IMR-90 (cell line): ENCODE measurements around the gene CAVIN1. TPM values are rescaled to one million over a fixed set of nuclear protein-coding genes. Genes with fewer than 3 reads are reported as not detected.

Experiments
- ATAC-seq: fragments of 200-7000 bp; cut with Tn5 transposase; 2 replicates; pipeline ENCODE4 v1.9.1; 2020; ENCODE audit warnings: low read depth, mild to moderate bottlenecking, moderate library complexity
- BruUV-seq: library from RNA; stranded (reverse); fragments of 400-500 nt; replicated peaks from 2 replicates; lab custom pipeline; 2021; lab: Mats Ljungman, UMichigan
- CTCF ChIA-PET: fragments of 300-600 bp; formaldehyde crosslinking; extraction: SDS; loops from one replicate; lab custom pipeline; 2021; ENCODE audit warnings: antibody characterized with exemption; lab: Yijun Ruan, JAX
- POLR2A ChIA-PET: fragments of 300-600 bp; sonication (Branson Sonifier 250); formaldehyde crosslinking; loops from one replicate; lab custom pipeline; 2022; ENCODE audit warnings: antibody characterized with exemption; ENCODE audit not compliant: unreplicated experiment; lab: Charles Lee
- DNase-seq: peaks from one replicate; pipeline ENCODE4 v3.0.0; 2013
- H2AFZ ChIP-seq: replicated peaks from 2 replicates; pipeline ENCODE3; 2013; ENCODE audit warnings: low read length, mild to moderate bottlenecking; ENCODE audit not compliant: poor library complexity
- H2AK5ac ChIP-seq: 2 replicates; pipeline ENCODE4 v1.6.1; 2013; ENCODE audit warnings: low read depth, low read length, inconsistent platforms
- H2AK9ac ChIP-seq: replicated peaks from 2 replicates; pipeline ENCODE3; 2013; ENCODE audit warnings: mild to moderate bottlenecking, low read depth, low read length, moderate library complexity; ENCODE audit not compliant: poor library complexity
- H2BK120ac ChIP-seq: 2 replicates; pipeline ENCODE4 v1.6.1; 2013; ENCODE audit warnings: low read depth, low read length, inconsistent platforms
- H2BK15ac ChIP-seq: 3 replicates; pipeline ENCODE4 v1.6.1; 2013; ENCODE audit warnings: low read depth, low read length, inconsistent platforms
- H2BK20ac ChIP-seq: 2 replicates; pipeline ENCODE4 v1.6.1; 2013; ENCODE audit warnings: low read depth, mild to moderate bottlenecking, inconsistent platforms, low read length, moderate library complexity
- H2BK5ac ChIP-seq: 2 replicates; pipeline ENCODE4 v1.6.1; 2013; ENCODE audit warnings: mild to moderate bottlenecking, low read depth, low read length, inconsistent platforms; ENCODE audit not compliant: poor library complexity, severe bottlenecking
- H3K14ac ChIP-seq: replicated peaks from 2 replicates; pipeline ENCODE4 v1.6.1; 2013; ENCODE audit warnings: low read depth, low read length, inconsistent platforms
- H3K18ac ChIP-seq: 2 replicates; pipeline ENCODE4 v1.6.1; 2013; ENCODE audit warnings: low read depth, low read length, control low read depth
- H3K23ac ChIP-seq: 2 replicates; pipeline ENCODE4 v1.6.1; 2013; ENCODE audit warnings: low read depth, low read length, inconsistent platforms
- H3K27ac ChIP-seq: 2 replicates; pipeline ENCODE4 v1.5.1; 2013; ENCODE audit warnings: mild to moderate bottlenecking, control low read depth, low read length; ENCODE audit not compliant: insufficient read depth
- H3K27me3 ChIP-seq: 2 replicates; pipeline ENCODE4 v1.6.1; 2013; ENCODE audit warnings: low read length; ENCODE audit not compliant: control insufficient read depth, insufficient read depth
- H3K36me3 ChIP-seq: 2 replicates; pipeline ENCODE4 v1.6.1; 2013; ENCODE audit warnings: low read length, mixed read lengths; ENCODE audit not compliant: control insufficient read depth, insufficient read depth
- H3K4ac ChIP-seq: 2 replicates; pipeline ENCODE4 v1.6.1; 2013; ENCODE audit warnings: low read depth, low read length, inconsistent platforms
- H3K4me1 ChIP-seq: 2 replicates; pipeline ENCODE4 v1.6.1; 2013; ENCODE audit warnings: low read length, mixed read lengths; ENCODE audit not compliant: control insufficient read depth, insufficient read depth
- H3K4me2 ChIP-seq: 2 replicates; pipeline ENCODE4 v1.6.1; 2013; ENCODE audit warnings: low read depth, mild to moderate bottlenecking, control low read depth, low read length, moderate library complexity
- H3K4me3 ChIP-seq: 2 replicates; pipeline ENCODE4 v1.5.1; 2013; ENCODE audit warnings: low read depth, mild to moderate bottlenecking, control low read depth, low read length, moderate library complexity; ENCODE audit not compliant: insufficient read depth
- H3K56ac ChIP-seq: 2 replicates; pipeline ENCODE4 v1.6.1; 2013; ENCODE audit warnings: low read length, inconsistent platforms; ENCODE audit not compliant: insufficient read depth; ENCODE audit errors: extremely low read depth
- H3K79me1 ChIP-seq, 2 experiments: 2 replicates each; pipeline ENCODE4 v1.6.1; 2013; ENCODE audit warnings: low read length in 2 of 2, inconsistent platforms in 1 of 2, low read depth in 1 of 2
- H3K9ac ChIP-seq: 2 replicates; pipeline ENCODE4 v1.6.1; 2013; ENCODE audit warnings: low read depth, low read length, control low read depth
- H3K9me1 ChIP-seq: 2 replicates; pipeline ENCODE4 v1.6.1; 2013; ENCODE audit warnings: low read length, inconsistent platforms; ENCODE audit not compliant: insufficient read depth
- H3K9me3 ChIP-seq: 2 replicates; pipeline ENCODE4 v1.6.1; 2013; ENCODE audit warnings: low read length; ENCODE audit not compliant: control insufficient read depth, insufficient read depth
- H4K20me1 ChIP-seq: 2 replicates; pipeline ENCODE4 v1.6.1; 2013; ENCODE audit warnings: low read length, inconsistent platforms; ENCODE audit not compliant: insufficient read depth
- H4K5ac ChIP-seq: 2 replicates; pipeline ENCODE4 v1.6.1; 2013; ENCODE audit warnings: mild to moderate bottlenecking, low read depth, low read length, control low read depth
- H4K8ac ChIP-seq, 2 experiments: 2 replicates each; pipeline ENCODE4 v1.6.1; 2013; ENCODE audit warnings: low read depth in 2 of 2, low read length in 2 of 2, control low read depth in 1 of 2, inconsistent platforms in 1 of 2
- H4K91ac ChIP-seq: 2 replicates; pipeline ENCODE4 v1.6.1; 2013; ENCODE audit warnings: low read depth, low read length, inconsistent platforms; ENCODE audit not compliant: insufficient read depth
- CEBPB ChIP-seq: IDR thresholded peaks from 2 replicates; pipeline ENCODE4 v1.6.1; 2012; ENCODE audit warnings: low read depth, low read length, improper control_type of control experiment
- CHD1 ChIP-seq: IDR thresholded peaks from 2 replicates; pipeline ENCODE4 v1.6.1; 2012; ENCODE audit warnings: low read depth, low read length, improper control_type of control experiment
- MXI1 ChIP-seq: IDR thresholded peaks from 2 replicates; pipeline ENCODE4 v1.6.1; 2012; ENCODE audit warnings: low read depth, mild to moderate bottlenecking, low read length, moderate library complexity, borderline replicate concordance
- POLR2A ChIP-seq: IDR thresholded peaks from 2 replicates; pipeline ENCODE4 v1.6.1; 2012; ENCODE audit warnings: mild to moderate bottlenecking, low read depth, low read length
- WGBS, 2 experiments: methylation state at CpG; one replicate each; pipeline versions ENCODE4 v1.1.5 to v1.1.7; 2013; ENCODE audit warnings: missing lambda C conversion rate in 2 of 2; ENCODE audit not compliant: insufficient read length in 1 of 2; ENCODE audit errors: extremely low coverage in 2 of 2; 5-methylcytosine and 5-hydroxymethylcytosine counted together
- dilution Hi-C: fragments of 300-500 bp; cut with HindIII; formaldehyde crosslinking; loops from one replicate; pipeline ENCODE4 v1.14.3; 2018; ENCODE audit warnings: low sequenced_read_pairs; ENCODE audit not compliant: unreplicated experiment
- in situ Hi-C: fragments of 300-500 bp; cut with MboI; formaldehyde crosslinking; loops from 3 replicates; pipeline ENCODE4 v1.14.3; 2019; ENCODE audit warnings: low sequenced_read_pairs, inconsistent platforms, mixed read lengths
- intact Hi-C: fragments of 100-400 bp; cut with micrococcal nuclease; formaldehyde crosslinking; loops from 2 replicates; pipeline ENCODE4 v1.10.0; 2022
- polyA plus RNA-seq, 3 experiments: library from polyadenylated mRNA; depleted of rRNA; stranded (reverse); fragments of >200 nt; gene quantifications; 2 replicates each; pipeline ENCODE4 v1.2.3, GENCODE V29; 2012; ENCODE audit warnings: low replicate concordance in 1 of 3
- total RNA-seq: library from RNA; depleted of rRNA; stranded (reverse); fragments of >200 nt; gene quantifications from 2 replicates; pipeline ENCODE4 v1.2.3, GENCODE V29; 2012
- TF ChIP-seq, protein P1 (sequence below): conservative IDR thresholded peaks from 2 replicates; pipeline ENCODE4 v1.5.1; 2012; ENCODE audit warnings: mild to moderate bottlenecking, low read depth, low read length, improper control_type of control experiment
- TF ChIP-seq, protein P2 (sequence below): fragments of 150-350 bp; IDR thresholded peaks from 2 replicates; pipeline ENCODE4 v1.6.1; 2016; ENCODE audit warnings: low read depth, mild to moderate bottlenecking, low read length, moderate library complexity, borderline replicate concordance
- TF ChIP-seq, protein P3 (sequence below): fragments of 150-350 bp; IDR thresholded peaks from 2 replicates; pipeline ENCODE4 v1.6.1; 2017; ENCODE audit warnings: mild to moderate bottlenecking, antibody characterized with exemption, low read length, low read depth

The CAVIN1 gene
- total and polyA plus RNA-seq, 2 of the 4 experiments (the other 2 are of a cell fraction): 491 to 556 TPM

GRCh38 chr17:42442196-42442565 lies 19.1 kb upstream of the CAVIN1 start:
- Histone ChIP-seq H3K4ac (no peak overlapping the region), H3K56ac (no peak overlapping the region), H4K91ac (no peak overlapping the region), H3K9ac (no peak overlapping the region), H2AK9ac (no peak overlapping the region), H3K4me3 (no peak overlapping the region), H4K5ac (no peak overlapping the region), H3K18ac (no peak overlapping the region), H2AFZ (no peak overlapping the region), H4K20me1 (no peaks in the 10 kb centered on the region), H3K36me3 (no peaks in the 10 kb centered on the region), H3K4me1 (no peaks in the 10 kb centered on the region), H4K8ac (no peak overlapping the region), H2BK15ac (no peak overlapping the region), H3K14ac (no peak overlapping the region), H2BK20ac (no peak overlapping the region), H2BK120ac (no peak overlapping the region), H3K79me1 (no peaks in the 10 kb centered on the region), H2BK5ac (no peak overlapping the region), H3K9me1 (no peaks in the 10 kb centered on the region), H3K27ac (no peak overlapping the region), H3K4me2 (no peak overlapping the region), H3K23ac (no peak overlapping the region), H3K9me3 (peaks cover under 1% of the 10 kb centered on the region), H3K27me3 (no peaks in the 10 kb centered on the region), H2AK5ac (no peak overlapping the region)
- no TSS peak for BruUV-seq
- TF ChIP-seq CHD1 (no peak), POLR2A (no peak), MXI1 (no peak), CEBPB (no peak)
- TF ChIP-seq, protein P1, sequence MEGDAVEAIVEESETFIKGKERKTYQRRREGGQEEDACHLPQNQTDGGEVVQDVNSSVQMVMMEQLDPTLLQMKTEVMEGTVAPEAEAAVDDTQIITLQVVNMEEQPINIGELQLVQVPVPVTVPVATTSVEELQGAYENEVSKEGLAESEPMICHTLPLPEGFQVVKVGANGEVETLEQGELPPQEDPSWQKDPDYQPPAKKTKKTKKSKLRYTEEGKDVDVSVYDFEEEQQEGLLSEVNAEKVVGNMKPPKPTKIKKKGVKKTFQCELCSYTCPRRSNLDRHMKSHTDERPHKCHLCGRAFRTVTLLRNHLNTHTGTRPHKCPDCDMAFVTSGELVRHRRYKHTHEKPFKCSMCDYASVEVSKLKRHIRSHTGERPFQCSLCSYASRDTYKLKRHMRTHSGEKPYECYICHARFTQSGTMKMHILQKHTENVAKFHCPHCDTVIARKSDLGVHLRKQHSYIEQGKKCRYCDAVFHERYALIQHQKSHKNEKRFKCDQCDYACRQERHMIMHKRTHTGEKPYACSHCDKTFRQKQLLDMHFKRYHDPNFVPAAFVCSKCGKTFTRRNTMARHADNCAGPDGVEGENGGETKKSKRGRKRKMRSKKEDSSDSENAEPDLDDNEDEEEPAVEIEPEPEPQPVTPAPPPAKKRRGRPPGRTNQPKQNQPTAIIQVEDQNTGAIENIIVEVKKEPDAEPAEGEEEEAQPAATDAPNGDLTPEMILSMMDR: no peak
- TF ChIP-seq, protein P2, sequence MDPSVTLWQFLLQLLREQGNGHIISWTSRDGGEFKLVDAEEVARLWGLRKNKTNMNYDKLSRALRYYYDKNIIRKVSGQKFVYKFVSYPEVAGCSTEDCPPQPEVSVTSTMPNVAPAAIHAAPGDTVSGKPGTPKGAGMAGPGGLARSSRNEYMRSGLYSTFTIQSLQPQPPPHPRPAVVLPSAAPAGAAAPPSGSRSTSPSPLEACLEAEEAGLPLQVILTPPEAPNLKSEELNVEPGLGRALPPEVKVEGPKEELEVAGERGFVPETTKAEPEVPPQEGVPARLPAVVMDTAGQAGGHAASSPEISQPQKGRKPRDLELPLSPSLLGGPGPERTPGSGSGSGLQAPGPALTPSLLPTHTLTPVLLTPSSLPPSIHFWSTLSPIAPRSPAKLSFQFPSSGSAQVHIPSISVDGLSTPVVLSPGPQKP: no peak
- TF ChIP-seq, protein P3, sequence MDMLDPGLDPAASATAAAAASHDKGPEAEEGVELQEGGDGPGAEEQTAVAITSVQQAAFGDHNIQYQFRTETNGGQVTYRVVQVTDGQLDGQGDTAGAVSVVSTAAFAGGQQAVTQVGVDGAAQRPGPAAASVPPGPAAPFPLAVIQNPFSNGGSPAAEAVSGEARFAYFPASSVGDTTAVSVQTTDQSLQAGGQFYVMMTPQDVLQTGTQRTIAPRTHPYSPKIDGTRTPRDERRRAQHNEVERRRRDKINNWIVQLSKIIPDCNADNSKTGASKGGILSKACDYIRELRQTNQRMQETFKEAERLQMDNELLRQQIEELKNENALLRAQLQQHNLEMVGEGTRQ: no peak
- intact Hi-C loops: no loop called here
- no CpG with 5 or more reads among the region's 5 CpGs for WGBS, 2 experiments
- ChIA-PET CTCF (interaction anchor here (0.5 to 0.9 kb wide), 2 partner anchors 18 to 88 kb away, joined by 3 to 6 read pairs; no protein-coding TSS in a partner anchor), POLR2A (no interaction called here)
- no peak for DNase-seq
- dilution Hi-C loops: no loop called here
- in situ Hi-C loops: no loop called here
- no peak for ATAC-seq
